Sigmoid colon (tissue), 3 donors: ENCODE results near the gene NLGN1.

Experiments
- POLR2A ChIP-seq, 2 donors: fragments of 450-650 bp; IDR thresholded peaks; one replicate each; pipeline ENCODE4 v1.6.1; 2016; ENCODE audit warnings: antibody characterized with exemption in 2 of 2, mild to moderate bottlenecking in 2 of 2, moderate library complexity in 2 of 2
- TF ChIP-seq, protein P1 (sequence below), 4 experiments: fragments of 450-650 bp in 3 of 4; fragments of 200-600 bp in 1 of 4; IDR thresholded peaks; one replicate each; pipeline ENCODE4 v1.5.1; 2016 to 2019; ENCODE audit warnings: antibody characterized with exemption in 4 of 4, mild to moderate bottlenecking in 3 of 4, moderate library complexity in 2 of 4

- TF ChIP-seq, protein P1, sequence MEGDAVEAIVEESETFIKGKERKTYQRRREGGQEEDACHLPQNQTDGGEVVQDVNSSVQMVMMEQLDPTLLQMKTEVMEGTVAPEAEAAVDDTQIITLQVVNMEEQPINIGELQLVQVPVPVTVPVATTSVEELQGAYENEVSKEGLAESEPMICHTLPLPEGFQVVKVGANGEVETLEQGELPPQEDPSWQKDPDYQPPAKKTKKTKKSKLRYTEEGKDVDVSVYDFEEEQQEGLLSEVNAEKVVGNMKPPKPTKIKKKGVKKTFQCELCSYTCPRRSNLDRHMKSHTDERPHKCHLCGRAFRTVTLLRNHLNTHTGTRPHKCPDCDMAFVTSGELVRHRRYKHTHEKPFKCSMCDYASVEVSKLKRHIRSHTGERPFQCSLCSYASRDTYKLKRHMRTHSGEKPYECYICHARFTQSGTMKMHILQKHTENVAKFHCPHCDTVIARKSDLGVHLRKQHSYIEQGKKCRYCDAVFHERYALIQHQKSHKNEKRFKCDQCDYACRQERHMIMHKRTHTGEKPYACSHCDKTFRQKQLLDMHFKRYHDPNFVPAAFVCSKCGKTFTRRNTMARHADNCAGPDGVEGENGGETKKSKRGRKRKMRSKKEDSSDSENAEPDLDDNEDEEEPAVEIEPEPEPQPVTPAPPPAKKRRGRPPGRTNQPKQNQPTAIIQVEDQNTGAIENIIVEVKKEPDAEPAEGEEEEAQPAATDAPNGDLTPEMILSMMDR (IDR thresholded peaks at IDR 0.05), result no peak
- no peak for TF ChIP-seq POLR2A (IDR thresholded peaks at IDR 0.05)
These were observed 346.9 kb downstream of the NLGN1 start for GRCh38 chr3:173744479-173744878.
